ENCODE data around the gene EPHA7.

EPHA7 gene

GRCh38 chr6:93351222-93351621 lies 68.1 kb downstream of the EPHA7 start:
- TF ChIP-seq EZH2 (IDR thresholded peaks at IDR 0.05) (no peak), POLR2AphosphoS5 (IDR thresholded peaks at IDR 0.05; ENCODE audit: borderline replicate concordance, low read depth, low read length) (no peak), FOXP2 (optimal IDR thresholded peaks at IDR 0.05; ENCODE audit: control extremely low read depth, extremely low read length, insufficient read depth) (no peak)
- no peak for DNase-seq (ENCODE audit: low read depth, low spot score)

GRCh38 chr6:93350774-93351173 lies 68.6 kb downstream of the EPHA7 start:
- DNase-seq (ENCODE audit: low read depth, low spot score): no peak
- H3K9me3 ChIP-seq (ENCODE audit: low read depth, low read length): no peaks in the 10 kb centered on the region
- no peak overlapping the region for H3K27ac ChIP-seq
- no peaks in the 10 kb centered on the region for H3K36me3 ChIP-seq (ENCODE audit: insufficient read depth, low read length)
- TF ChIP-seq FOXP2 (optimal IDR thresholded peaks at IDR 0.05; ENCODE audit: control extremely low read depth, extremely low read length, insufficient read depth) (no peak), EZH2 (IDR thresholded peaks at IDR 0.05) (no peak), POLR2AphosphoS5 (IDR thresholded peaks at IDR 0.05; ENCODE audit: borderline replicate concordance, low read depth, low read length) (no peak)
- peak overlapping the region; percentile 22; the same call in 1 of the 2 replicates for H3K4me3 ChIP-seq
- no peak overlapping the region for H3K9ac ChIP-seq (ENCODE audit: insufficient read length)

More at GRCh38 chr6:93351222-93351621, 68.1 kb downstream of the EPHA7 start:
- Histone ChIP-seq H3K9me3 (ENCODE audit: low read depth, low read length) (no peaks in the 10 kb centered on the region), H3K4me3 (peak overlapping the region; percentile 22; the same call in 1 of the 2 replicates), H3K36me3 (ENCODE audit: insufficient read depth, low read length) (peaks cover 1% of the 10 kb centered on the region; the same call in 1 of the 2 replicates), H3K9ac (ENCODE audit: insufficient read length) (no peak overlapping the region), H3K27ac (no peak overlapping the region)

GRCh38 chr6:93344333-93344835 lies 75.0 kb downstream of the EPHA7 start:
- no peak for DNase-seq (ENCODE audit: low read depth, low spot score)
- no peak overlapping the region for H3K27ac ChIP-seq
- TF ChIP-seq FOXP2 (optimal IDR thresholded peaks at IDR 0.05; ENCODE audit: control extremely low read depth, extremely low read length, insufficient read depth) (no peak), POLR2AphosphoS5 (IDR thresholded peaks at IDR 0.05; ENCODE audit: borderline replicate concordance, low read depth, low read length) (no peak), EZH2 (IDR thresholded peaks at IDR 0.05) (no peak)
- H3K9ac ChIP-seq (ENCODE audit: insufficient read length): no peak overlapping the region
- H3K4me3 ChIP-seq: no peak overlapping the region
- H3K36me3 ChIP-seq (ENCODE audit: insufficient read depth, low read length): no peaks in the 10 kb centered on the region
- no peaks in the 10 kb centered on the region for H3K9me3 ChIP-seq (ENCODE audit: low read depth, low read length)

DNA sequence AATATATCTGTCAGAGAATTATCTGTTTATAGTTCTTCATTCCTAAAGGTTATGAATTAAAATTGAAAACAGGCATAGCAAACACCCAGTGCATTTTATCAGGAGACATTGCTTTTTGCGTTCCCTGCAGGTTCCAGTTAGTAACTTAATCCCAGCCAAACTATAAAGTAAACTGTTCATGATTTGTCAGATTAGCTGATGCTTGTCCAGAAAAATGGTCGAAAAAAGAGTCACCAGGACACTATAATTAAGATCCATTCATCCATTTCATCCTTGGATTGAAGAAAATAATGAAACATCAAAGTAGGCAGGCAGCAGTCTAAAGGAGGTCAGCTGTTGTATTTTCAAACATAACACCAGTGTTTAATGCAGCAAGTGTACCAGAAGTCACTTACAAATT lies 75.9 kb downstream of the EPHA7 start:
- Histone ChIP-seq H3K9me3 (ENCODE audit: low read depth, low read length) (no peaks in the 10 kb centered on the region), H3K9ac (ENCODE audit: insufficient read length) (peak overlapping the region; percentile 25), H3K27ac (0 out of 2 replicates have a peak overlapping the region, but pooled peaks have one; percentile 4), H3K36me3 (ENCODE audit: insufficient read depth, low read length) (no peaks in the 10 kb centered on the region), H3K4me3 (no peak overlapping the region)
- no peak for DNase-seq (ENCODE audit: low read depth, low spot score)
- TF ChIP-seq FOXP2 (optimal IDR thresholded peaks at IDR 0.05; ENCODE audit: control extremely low read depth, extremely low read length, insufficient read depth): no peak
- no peak for TF ChIP-seq EZH2 (IDR thresholded peaks at IDR 0.05)
- TF ChIP-seq POLR2AphosphoS5 (IDR thresholded peaks at IDR 0.05; ENCODE audit: borderline replicate concordance, low read depth, low read length): no peak

GRCh38 chr6:93341900-93342613 lies 77.3 kb downstream of the EPHA7 start:
- DNase-seq (ENCODE audit: low read depth, low spot score): no peak
- Histone ChIP-seq H3K36me3 (ENCODE audit: insufficient read depth, low read length) (no peaks in the 10 kb centered on the region), H3K4me3 (no peak overlapping the region), H3K9me3 (ENCODE audit: low read depth, low read length) (no peaks in the 10 kb centered on the region), H3K27ac (no peak overlapping the region), H3K9ac (ENCODE audit: insufficient read length) (no peak overlapping the region)
- TF ChIP-seq EZH2 (IDR thresholded peaks at IDR 0.05) (no peak), POLR2AphosphoS5 (IDR thresholded peaks at IDR 0.05; ENCODE audit: borderline replicate concordance, low read depth, low read length) (no peak), FOXP2 (optimal IDR thresholded peaks at IDR 0.05; ENCODE audit: control extremely low read depth, extremely low read length, insufficient read depth) (no peak)

DNA sequence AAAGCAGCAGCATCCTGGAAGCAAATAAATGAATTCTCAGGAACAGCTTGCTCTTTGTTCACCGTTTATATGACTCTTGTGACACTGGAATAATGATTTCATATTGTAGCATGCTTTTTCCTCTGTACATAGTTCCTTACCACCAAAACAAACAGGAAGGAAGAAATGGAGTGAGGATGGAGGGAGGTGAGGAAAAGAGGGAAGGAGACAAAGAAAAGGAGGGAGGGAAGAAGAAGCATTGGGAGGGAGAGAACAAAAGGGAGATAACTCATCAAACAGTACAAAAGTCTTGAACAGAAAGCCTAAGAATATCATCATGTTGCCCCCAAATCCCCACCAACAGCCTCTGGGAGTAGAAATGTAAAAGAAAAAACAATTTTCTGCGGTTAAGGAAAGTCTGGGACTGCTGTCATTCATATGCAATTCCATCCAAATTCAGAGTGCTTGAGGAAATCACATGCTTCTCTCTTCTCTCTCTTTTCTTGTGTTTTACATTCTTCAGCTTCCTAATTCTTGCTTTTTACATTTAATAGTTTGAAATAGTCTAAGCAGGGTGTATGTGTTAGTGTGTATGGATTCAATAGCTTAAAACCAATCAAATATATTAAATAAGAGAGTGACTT lies 81.5 kb downstream of the EPHA7 start:
- Histone ChIP-seq H3K9ac (ENCODE audit: insufficient read length) (no peak overlapping the region), H3K36me3 (ENCODE audit: insufficient read depth, low read length) (no peaks in the 10 kb centered on the region; the same call in 1 of the 2 replicates), H3K4me3 (no peak overlapping the region), H3K9me3 (ENCODE audit: low read depth, low read length) (peaks cover 3% of the 10 kb centered on the region; the same call in 1 of the 2 replicates), H3K27ac (no peak overlapping the region)
- TF ChIP-seq EZH2 (IDR thresholded peaks at IDR 0.05) (no peak), POLR2AphosphoS5 (IDR thresholded peaks at IDR 0.05; ENCODE audit: borderline replicate concordance, low read depth, low read length) (no peak), FOXP2 (optimal IDR thresholded peaks at IDR 0.05; ENCODE audit: control extremely low read depth, extremely low read length, insufficient read depth) (no peak)
- no peak for DNase-seq (ENCODE audit: low read depth, low spot score)

DNA sequence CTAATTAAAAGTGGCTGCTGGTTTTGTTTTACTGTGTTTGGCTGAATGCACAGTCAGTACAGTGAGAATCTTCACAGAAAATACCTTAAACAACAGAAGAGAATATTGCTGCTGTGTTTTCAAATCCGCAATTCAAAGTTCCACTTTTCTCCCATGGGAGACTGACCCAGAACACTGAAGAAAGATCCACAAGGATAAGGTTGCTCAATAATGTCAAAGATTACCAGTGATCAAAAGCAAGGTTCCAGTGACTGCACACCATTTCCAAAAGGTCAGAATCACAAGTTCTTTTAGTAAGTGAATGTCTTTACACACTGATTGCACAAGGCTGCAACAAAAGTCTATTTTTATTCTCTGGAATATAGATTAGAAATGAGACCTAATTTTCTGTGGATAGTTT lies 82.3 kb downstream of the EPHA7 start:
- H3K36me3 ChIP-seq (ENCODE audit: insufficient read depth, low read length): no peaks in the 10 kb centered on the region; the same call in 1 of the 2 replicates
- peaks cover 3% of the 10 kb centered on the region; the same call in 1 of the 2 replicates for H3K9me3 ChIP-seq (ENCODE audit: low read depth, low read length)

GRCh38 chr6:93329301-93330000 lies 89.9 kb downstream of the EPHA7 start:
- TF ChIP-seq POLR2AphosphoS5 (IDR thresholded peaks at IDR 0.05; ENCODE audit: borderline replicate concordance, low read depth, low read length) (no peak), EZH2 (IDR thresholded peaks at IDR 0.05) (no peak), FOXP2 (optimal IDR thresholded peaks at IDR 0.05; ENCODE audit: control extremely low read depth, extremely low read length, insufficient read depth) (no peak)
- DNase-seq (ENCODE audit: low read depth, low spot score): no peak
- no peaks in the 10 kb centered on the region; the same call in 1 of the 2 replicates for H3K36me3 ChIP-seq (ENCODE audit: insufficient read depth, low read length)
- H3K9ac ChIP-seq (ENCODE audit: insufficient read length): no peak overlapping the region
- H3K9me3 ChIP-seq (ENCODE audit: low read depth, low read length): peaks cover 3% of the 10 kb centered on the region; the same call in 1 of the 2 replicates
- H3K27ac ChIP-seq: no peak overlapping the region
- H3K4me3 ChIP-seq: no peak overlapping the region

More for the DNA sequence above, 82.3 kb downstream of the EPHA7 start:
- Histone ChIP-seq H3K9ac (ENCODE audit: insufficient read length) (no peak overlapping the region), H3K27ac (no peak overlapping the region), H3K4me3 (no peak overlapping the region)
- TF ChIP-seq FOXP2 (optimal IDR thresholded peaks at IDR 0.05; ENCODE audit: control extremely low read depth, extremely low read length, insufficient read depth): no peak
- TF ChIP-seq EZH2 (IDR thresholded peaks at IDR 0.05): no peak
- TF ChIP-seq POLR2AphosphoS5 (IDR thresholded peaks at IDR 0.05; ENCODE audit: borderline replicate concordance, low read depth, low read length): no peak
- DNase-seq (ENCODE audit: low read depth, low spot score): no peak
